ENCODE measurements around the gene BRD9. TPM values are rescaled to one million over a fixed set of nuclear protein-coding genes. Genes with fewer than 3 reads are reported as not detected.

The BRD9 gene
- total and polyA plus RNA-seq, 4 donors = 33.4 to 49.2 (median 41.2) TPM

DNA sequence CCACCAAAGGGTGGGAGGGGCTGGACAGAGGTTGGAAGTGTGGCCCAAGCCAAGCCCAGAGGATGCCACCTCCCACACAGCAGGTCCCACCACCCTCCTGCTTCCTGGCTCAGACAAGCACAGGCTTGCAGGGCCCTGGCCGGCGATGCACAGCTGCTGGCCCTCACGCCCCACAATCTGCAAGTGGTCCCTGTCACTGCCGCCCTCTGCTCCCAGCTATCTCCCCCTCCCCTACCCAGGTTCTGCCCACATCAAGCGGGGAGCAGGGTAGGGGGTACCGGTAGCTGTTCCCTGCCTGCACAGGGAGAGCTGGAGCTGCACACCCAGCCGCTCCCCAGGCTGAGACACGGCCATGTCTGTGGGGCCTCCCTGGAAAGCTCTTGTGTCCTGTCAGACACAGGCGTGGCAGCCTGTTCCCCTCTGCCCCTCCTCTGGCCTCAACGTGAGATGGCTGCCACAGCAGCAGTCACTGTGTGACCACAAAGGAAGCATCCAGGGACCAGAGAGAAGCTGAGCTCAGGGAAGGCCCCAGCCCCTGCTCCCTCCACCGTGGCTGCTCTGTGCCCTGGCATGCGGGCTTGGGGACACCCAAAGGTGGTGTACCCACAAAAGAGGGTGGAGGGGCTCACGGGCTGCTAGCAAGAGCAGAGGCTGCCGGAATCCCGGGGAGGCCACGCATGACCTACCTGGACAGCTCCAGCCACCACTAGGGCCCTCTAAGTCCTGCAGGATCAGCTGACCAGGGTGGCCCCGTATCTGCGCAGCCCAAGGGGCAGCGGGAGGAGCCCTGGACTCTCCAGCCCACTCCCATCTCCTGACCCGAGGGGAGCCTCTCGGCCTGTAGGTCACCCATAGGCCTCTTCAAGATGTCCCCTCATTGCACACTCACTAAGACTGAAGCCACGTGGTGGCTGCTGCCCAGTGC lies 30.9 kb downstream of the BRD9 start:
- H3K4me1 ChIP-seq (ENCODE audit: control insufficient read depth, insufficient read depth, low read length) = no peaks in the 10 kb centered on the region
- no peaks in the 10 kb centered on the region for H3K9me3 ChIP-seq (ENCODE audit: control insufficient read depth, insufficient read depth, low read length)
- H3K4me3 ChIP-seq (ENCODE audit: low read depth, low read length) = no peak overlapping the region
- no peak for DNase-seq (ENCODE audit: low read depth in 4 of 6, low spot score in 6 of 6)
- H3K27me3 ChIP-seq (ENCODE audit: control insufficient read depth, insufficient read depth, low read length) = no peaks in the 10 kb centered on the region
- peaks cover 81% of the 10 kb centered on the region for H3K36me3 ChIP-seq (ENCODE audit: control insufficient read depth, insufficient read depth, low read length)
- WGBS (ENCODE audit: insufficient coverage) = 91% methylated on average over 21 of the region's 22 CpGs
- H3K27ac ChIP-seq (ENCODE audit: low read depth, low read length) = no peak overlapping the region

DNA sequence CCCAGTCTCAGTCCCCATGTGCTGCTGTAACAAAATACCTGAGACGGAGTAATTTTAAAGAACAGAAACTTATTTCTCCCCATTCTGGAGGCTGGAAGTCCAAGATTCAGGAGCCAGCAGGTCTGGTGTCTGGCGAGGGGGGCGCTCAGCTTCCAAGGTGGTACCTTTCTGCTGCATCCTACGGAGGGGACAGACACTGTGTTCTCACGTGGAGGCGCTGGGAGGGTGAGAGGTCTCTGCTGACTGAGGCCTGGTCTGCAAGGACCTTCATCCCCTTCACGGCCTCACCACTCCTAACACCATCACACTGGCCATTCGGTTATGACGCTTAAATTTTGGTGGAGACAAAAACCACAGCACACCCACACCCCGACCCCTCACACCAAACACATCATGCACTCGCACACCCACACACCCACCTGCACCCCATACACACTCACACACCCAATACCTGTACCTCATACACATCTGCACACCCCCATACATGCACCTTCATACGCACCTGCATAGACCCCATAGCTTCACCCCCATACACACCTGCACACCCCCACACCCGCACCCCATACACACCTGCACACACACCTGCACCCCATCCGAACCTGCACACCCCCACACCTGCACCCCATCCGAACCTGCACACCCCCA lies 32.0 kb downstream of the BRD9 start:
- peaks cover 71% of the 10 kb centered on the region for H3K36me3 ChIP-seq (ENCODE audit: control insufficient read depth, insufficient read depth, low read length)
- H3K27me3 ChIP-seq (ENCODE audit: control insufficient read depth, insufficient read depth, low read length) = no peaks in the 10 kb centered on the region
- WGBS (ENCODE audit: insufficient coverage) = 90% methylated on average over 13 of the region's 15 CpGs
- no peak for DNase-seq (ENCODE audit: low read depth in 4 of 6, low spot score in 6 of 6)
- H3K9me3 ChIP-seq (ENCODE audit: control insufficient read depth, insufficient read depth, low read length) = no peaks in the 10 kb centered on the region
- H3K27ac ChIP-seq (ENCODE audit: low read depth, low read length) = no peak overlapping the region
- no peaks in the 10 kb centered on the region for H3K4me1 ChIP-seq (ENCODE audit: control insufficient read depth, insufficient read depth, low read length)
- no peak overlapping the region for H3K4me3 ChIP-seq (ENCODE audit: low read depth, low read length)

DNA sequence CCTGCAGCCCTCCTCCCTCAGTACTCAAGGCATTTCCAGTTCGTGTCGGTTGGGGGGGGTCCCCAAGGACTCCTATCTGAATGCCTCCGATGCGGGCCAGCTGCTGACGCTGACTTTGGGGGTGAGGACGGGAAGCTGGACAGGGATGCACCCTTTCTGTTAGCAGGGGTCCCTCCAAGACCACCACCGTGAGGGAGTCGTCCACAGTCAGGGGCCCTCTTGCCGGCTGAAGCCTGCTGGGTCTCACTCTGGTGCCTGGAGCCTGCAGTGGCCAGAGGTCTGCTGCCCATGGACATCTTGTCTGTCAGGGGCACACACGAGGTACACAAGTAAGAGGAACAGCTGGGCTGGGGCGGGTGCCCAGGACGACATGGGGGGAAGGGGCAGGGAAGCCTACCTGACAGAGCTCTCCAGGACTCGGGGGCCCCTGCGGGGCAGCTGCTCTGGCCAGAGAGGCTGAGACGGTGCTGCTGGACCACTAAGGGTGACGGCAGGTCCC lies 32.8 kb downstream of the BRD9 start:
- WGBS (ENCODE audit: insufficient coverage) = 87% methylated on average over 16 of the region's 16 CpGs

DNA sequence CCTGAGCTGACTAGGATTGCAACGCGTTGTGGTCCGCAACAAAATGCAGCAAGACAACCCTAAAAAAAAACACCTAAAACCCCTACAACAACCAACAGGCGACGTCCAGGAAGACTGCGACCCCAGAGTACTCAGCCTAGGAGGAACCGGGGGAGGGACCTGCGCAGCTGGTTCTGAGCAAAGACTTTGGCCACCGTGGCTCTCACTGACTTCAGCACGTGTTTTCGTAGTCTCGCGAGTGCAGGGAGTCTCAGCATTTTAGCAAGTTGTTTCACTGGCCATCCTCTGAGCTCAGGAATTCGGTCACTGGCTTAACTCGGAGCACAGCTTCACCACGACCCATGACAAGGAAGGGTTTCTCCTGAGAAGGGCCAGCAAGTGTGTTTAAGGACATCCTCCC lies 33.2 kb downstream of the BRD9 start:
- WGBS (ENCODE audit: insufficient coverage) = 85% methylated on average over 15 of the region's 16 CpGs

More for the DNA sequence above, 32.8 kb downstream of the BRD9 start:
- Histone ChIP-seq H3K4me3 (ENCODE audit: low read depth, low read length) (no peak overlapping the region), H3K27ac (ENCODE audit: low read depth, low read length) (no peak overlapping the region), H3K9me3 (ENCODE audit: control insufficient read depth, insufficient read depth, low read length) (no peaks in the 10 kb centered on the region), H3K27me3 (ENCODE audit: control insufficient read depth, insufficient read depth, low read length) (no peaks in the 10 kb centered on the region), H3K36me3 (ENCODE audit: control insufficient read depth, insufficient read depth, low read length) (peaks cover 63% of the 10 kb centered on the region), H3K4me1 (ENCODE audit: control insufficient read depth, insufficient read depth, low read length) (no peaks in the 10 kb centered on the region)
- DNase-seq (ENCODE audit: low read depth in 4 of 6, low spot score in 6 of 6) = no peak

DNA sequence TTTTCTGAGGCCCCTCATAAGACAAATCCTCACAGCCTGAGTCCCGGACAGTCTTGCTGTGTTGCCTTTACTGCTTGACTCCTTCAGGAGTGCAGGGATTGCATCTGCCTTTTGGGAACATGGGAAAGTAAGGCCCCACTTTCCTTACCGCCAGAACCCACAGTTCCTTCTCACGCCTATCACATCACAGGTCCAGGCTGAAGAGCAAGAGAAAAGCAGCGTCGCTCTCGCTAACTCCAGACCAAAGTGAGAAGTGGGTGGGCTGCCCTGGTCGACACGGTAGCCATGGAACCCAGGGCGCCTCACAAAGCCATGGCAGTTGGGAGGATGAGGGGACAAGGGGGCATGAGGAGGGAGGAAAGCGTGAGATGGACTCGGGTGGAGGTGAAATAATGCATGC lies 33.9 kb downstream of the BRD9 start:
- Histone ChIP-seq H3K27me3 (ENCODE audit: control insufficient read depth, insufficient read depth, low read length) (no peaks in the 10 kb centered on the region), H3K4me1 (ENCODE audit: control insufficient read depth, insufficient read depth, low read length) (no peaks in the 10 kb centered on the region), H3K27ac (ENCODE audit: low read depth, low read length) (no peak overlapping the region), H3K36me3 (ENCODE audit: control insufficient read depth, insufficient read depth, low read length) (peaks cover 52% of the 10 kb centered on the region), H3K9me3 (ENCODE audit: control insufficient read depth, insufficient read depth, low read length) (no peaks in the 10 kb centered on the region), H3K4me3 (ENCODE audit: low read depth, low read length) (no peak overlapping the region)
- 69% methylated on average over 10 of the region's 11 CpGs for WGBS (ENCODE audit: insufficient coverage)
- no peak for DNase-seq (ENCODE audit: low read depth in 4 of 6, low spot score in 6 of 6)

More for the DNA sequence above, 33.2 kb downstream of the BRD9 start:
- Histone ChIP-seq H3K4me3 (ENCODE audit: low read depth, low read length) (no peak overlapping the region), H3K27ac (ENCODE audit: low read depth, low read length) (no peak overlapping the region), H3K27me3 (ENCODE audit: control insufficient read depth, insufficient read depth, low read length) (no peaks in the 10 kb centered on the region), H3K4me1 (ENCODE audit: control insufficient read depth, insufficient read depth, low read length) (no peaks in the 10 kb centered on the region), H3K9me3 (ENCODE audit: control insufficient read depth, insufficient read depth, low read length) (no peaks in the 10 kb centered on the region), H3K36me3 (ENCODE audit: control insufficient read depth, insufficient read depth, low read length) (peaks cover 59% of the 10 kb centered on the region)
- no peak for DNase-seq (ENCODE audit: low read depth in 4 of 6, low spot score in 6 of 6)

DNA sequence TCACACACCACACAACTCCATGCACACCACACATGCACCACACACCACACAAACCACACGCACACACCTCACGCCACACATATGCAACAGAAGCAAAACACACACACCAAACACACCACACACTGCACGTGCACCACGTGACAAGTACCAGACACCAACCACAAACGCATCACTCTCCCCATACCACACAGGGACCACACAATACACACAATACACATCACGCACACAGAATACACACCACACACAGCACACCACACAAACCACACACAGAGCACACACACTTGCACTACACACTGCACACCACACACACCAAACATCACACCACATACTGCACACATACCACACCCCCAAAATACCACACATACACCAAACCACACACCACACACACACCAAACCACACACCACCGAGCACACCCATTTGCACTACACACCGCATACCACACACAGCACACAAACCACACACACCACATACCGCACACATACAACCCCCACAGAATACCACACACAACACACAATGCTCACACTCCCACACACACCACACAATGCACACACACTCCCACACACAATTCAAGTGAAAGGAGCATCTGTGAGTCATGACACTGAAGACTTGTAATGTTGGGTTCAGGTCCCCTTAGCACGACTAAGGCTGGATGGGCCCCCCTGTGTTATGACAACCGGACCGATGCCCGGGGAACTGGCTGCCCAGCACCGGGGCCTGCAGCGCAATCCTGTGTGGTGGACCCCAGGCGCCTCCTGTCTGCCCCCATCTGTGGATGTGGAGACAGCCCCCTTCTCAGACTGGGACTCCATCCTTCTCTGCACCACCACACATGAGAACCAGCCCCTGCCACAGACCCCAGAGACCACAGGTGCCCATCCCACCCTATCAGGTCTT lies 35.8 kb downstream of the BRD9 start:
- no peak overlapping the region for H3K4me3 ChIP-seq (ENCODE audit: low read depth, low read length)
- H3K4me1 ChIP-seq (ENCODE audit: control insufficient read depth, insufficient read depth, low read length) = no peaks in the 10 kb centered on the region
- no peaks in the 10 kb centered on the region for H3K27me3 ChIP-seq (ENCODE audit: control insufficient read depth, insufficient read depth, low read length)
- no peaks in the 10 kb centered on the region for H3K9me3 ChIP-seq (ENCODE audit: control insufficient read depth, insufficient read depth, low read length)
- peaks cover 33% of the 10 kb centered on the region for H3K36me3 ChIP-seq (ENCODE audit: control insufficient read depth, insufficient read depth, low read length)
- no peak overlapping the region for H3K27ac ChIP-seq (ENCODE audit: low read depth, low read length)
- 95% methylated on average over 15 of the region's 16 CpGs for WGBS (ENCODE audit: insufficient coverage)
- DNase-seq (ENCODE audit: low read depth in 4 of 6, low spot score in 6 of 6) = no peak

DNA sequence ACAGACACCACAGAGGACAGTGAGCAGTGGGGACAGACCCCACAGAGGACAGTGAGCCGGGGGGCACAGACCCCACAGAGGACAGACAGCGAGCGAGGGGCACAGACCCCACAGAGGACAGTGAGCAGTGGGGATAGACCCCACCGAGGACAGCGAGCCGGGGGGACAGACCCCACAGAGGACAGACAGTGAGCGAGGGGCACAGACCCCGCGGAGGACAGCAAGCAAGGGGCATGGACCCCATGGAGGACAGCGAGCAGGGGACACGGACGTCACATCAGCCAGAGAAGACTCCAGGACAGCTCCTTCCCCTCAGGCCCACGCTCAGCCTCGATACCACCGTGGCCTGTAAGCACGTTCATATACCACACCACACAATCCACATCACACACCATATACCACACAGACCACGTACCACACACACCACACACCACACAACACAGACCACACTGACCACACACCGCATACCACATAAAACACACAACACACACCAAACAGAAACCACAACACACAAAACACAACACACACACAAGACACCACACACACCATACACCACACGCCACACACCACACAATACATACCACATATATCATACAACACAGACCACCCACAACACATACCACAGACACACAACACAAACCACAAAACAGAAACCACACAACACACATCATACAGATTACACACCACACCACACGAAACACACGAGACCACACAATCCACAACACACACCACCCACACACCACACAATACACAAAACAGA lies 36.6 kb downstream of the BRD9 start:
- DNase-seq (ENCODE audit: low read depth in 4 of 6, low spot score in 6 of 6) = no peak
- WGBS (ENCODE audit: insufficient coverage) = 81% methylated on average over 21 of the region's 21 CpGs

DNA sequence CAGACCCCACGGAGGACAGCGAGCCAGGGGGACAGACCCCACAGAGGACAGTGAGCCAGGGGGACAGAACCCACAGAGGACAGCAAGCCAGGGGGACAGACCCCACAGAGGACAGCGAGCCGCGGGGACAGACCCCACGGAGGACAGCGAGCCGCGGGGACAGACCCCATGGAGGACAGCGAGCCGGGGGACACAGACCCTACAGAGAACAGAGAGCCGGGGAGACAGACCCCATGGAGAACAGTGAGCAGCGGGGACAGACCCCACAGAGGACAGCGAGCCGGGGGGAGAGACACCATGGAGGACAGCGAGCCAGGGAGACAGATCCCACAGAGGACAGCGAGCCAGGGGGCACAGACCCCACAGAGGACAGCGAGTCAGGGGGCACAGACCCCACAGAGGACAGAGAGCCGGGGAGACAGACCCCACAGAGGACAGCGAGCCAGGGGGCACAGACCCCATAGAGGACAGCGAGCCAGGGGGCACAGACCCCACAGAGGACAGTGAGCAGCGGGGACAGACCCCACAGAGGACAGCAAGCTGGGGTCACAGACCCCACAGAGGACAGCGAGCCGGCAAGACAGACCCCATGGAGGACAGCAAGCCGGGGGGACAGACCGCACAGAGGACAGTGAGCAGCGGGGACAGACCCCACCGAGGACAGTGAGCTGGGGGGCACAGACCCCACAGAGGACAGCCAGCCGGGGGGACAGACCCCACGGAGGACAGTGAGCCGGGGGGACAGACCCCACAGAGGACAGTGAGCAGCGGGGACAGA lies 37.4 kb downstream of the BRD9 start:
- WGBS (ENCODE audit: insufficient coverage) = 90% methylated on average over 31 of the region's 32 CpGs
- no peaks in the 10 kb centered on the region for H3K9me3 ChIP-seq (ENCODE audit: control insufficient read depth, insufficient read depth, low read length)
- no peak overlapping the region for H3K4me3 ChIP-seq (ENCODE audit: low read depth, low read length)
- no peaks in the 10 kb centered on the region for H3K27me3 ChIP-seq (ENCODE audit: control insufficient read depth, insufficient read depth, low read length)
- H3K4me1 ChIP-seq (ENCODE audit: control insufficient read depth, insufficient read depth, low read length) = peaks cover 4% of the 10 kb centered on the region
- peaks cover 21% of the 10 kb centered on the region for H3K36me3 ChIP-seq (ENCODE audit: control insufficient read depth, insufficient read depth, low read length)
- DNase-seq (ENCODE audit: low read depth in 4 of 6, low spot score in 6 of 6) = no peak
- no peak overlapping the region for H3K27ac ChIP-seq (ENCODE audit: low read depth, low read length)

More for the DNA sequence above, 36.6 kb downstream of the BRD9 start:
- no peaks in the 10 kb centered on the region for H3K27me3 ChIP-seq (ENCODE audit: control insufficient read depth, insufficient read depth, low read length)
- H3K9me3 ChIP-seq (ENCODE audit: control insufficient read depth, insufficient read depth, low read length) = no peaks in the 10 kb centered on the region
- peaks cover 24% of the 10 kb centered on the region for H3K36me3 ChIP-seq (ENCODE audit: control insufficient read depth, insufficient read depth, low read length)
- no peaks in the 10 kb centered on the region for H3K4me1 ChIP-seq (ENCODE audit: control insufficient read depth, insufficient read depth, low read length)
- H3K4me3 ChIP-seq (ENCODE audit: low read depth, low read length) = no peak overlapping the region
- H3K27ac ChIP-seq (ENCODE audit: low read depth, low read length) = no peak overlapping the region
